ENCODE measurements around the gene UBAP2L.
"Not testable (repeated sequence)": the region's sequence is repeated elsewhere in the genome, so short reads cannot be mapped to it uniquely, and the experiment has no call there.

GRCh38 chr1:154287591-154287990 is 66.8 kb downstream of the UBAP2L start:
- not testable (repeated sequence) for TF ChIP-seq POLR2A (IDR thresholded peaks at IDR 0.05; ENCODE audit: low read length); GATA1 (IDR thresholded peaks at IDR 0.05; ENCODE audit: low read depth, low read length)
